ENCODE measurements around the gene CACNA1S.

DNA sequence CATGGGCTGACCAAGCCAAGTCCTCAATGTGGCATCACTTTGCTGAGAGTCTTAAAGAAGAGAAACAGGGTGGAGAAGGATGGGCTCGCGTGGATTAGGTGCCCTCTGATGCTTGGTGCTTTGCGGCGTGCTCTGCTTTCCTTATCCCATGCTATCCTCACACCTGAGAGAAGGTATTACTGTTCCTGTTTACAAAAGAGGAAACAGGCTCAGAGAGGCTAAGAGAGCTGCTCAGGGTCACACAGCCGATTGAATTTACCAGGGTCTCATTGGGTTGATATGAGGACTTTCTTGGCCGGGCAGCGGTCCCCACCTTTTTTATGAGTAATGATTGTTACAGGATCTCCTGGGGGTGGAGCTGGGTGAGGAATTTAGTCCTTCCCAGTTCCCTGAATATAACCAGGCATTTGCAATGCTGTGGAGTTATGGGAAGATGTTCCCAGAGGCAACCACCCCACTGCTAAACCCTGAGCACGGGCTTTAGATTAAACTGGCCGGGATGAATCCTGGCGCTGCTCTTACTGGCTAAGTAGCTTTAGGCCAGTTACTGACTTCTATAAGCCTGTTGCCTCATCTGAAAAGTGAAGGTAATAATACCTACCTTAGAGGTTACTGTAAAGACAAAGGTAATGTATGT, 10.2 kb upstream of the CACNA1S start:
- TF ChIP-seq EZH2 (IDR thresholded peaks at IDR 0.05; ENCODE audit: insufficient read depth, poor library complexity, severe bottlenecking) (no peak), EZH2phosphoT487 (IDR thresholded peaks at IDR 0.05; ENCODE audit: insufficient read depth, low read depth) (no peak)

Measured in GM23248 (cell line).